ENCODE results near the gene FGFRL1. TPM values are rescaled to one million over a fixed set of nuclear protein-coding genes. Genes with fewer than 3 reads are reported as not detected.
"Not testable (repeated sequence)": the region's sequence is repeated elsewhere in the genome, so short reads cannot be mapped to it uniquely, and the experiment has no call there.

Gene FGFRL1
- polyA plus RNA-seq, 1 donor: 295 TPM

DNA sequence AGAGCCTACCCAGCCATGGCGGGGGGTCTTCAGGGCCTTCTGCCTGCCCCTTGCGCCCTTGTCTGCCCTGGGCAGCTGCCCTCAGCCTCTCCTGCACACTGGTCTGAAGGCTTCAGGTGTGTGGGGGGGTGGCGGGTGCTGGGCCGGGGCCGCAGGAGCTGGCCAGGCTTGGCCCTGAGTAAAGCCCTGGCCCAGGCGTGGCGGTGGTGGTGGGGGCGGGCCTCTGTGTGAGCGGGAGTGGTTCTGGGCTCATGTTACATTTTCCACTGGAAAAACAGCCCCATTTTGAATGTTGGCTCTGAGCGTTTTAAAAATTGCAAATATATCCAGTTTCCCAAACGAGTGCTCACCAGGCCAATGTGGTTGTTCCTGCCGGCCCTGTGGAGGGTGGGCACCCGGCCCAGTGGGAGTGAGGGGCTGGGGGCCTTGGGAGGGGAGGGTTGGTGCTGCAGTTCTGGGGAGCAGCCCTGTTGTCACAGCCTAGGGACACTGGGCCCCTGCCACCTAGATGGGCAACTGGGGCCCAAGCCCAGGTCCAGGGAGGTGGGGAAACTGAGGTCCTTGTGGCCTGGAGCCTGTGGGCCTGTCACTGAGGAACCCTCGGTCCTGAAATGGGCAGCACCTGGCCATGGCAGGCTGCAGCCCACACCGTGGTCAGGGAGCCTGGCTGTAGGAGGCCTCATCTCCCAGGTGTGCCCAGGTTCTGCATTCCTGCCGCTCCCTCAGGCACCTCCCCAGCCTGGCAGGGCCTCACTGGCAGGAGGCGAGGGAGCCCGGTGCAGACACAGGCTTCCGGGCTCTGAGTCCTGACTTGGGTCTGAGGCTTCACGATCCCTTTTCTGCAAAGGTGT is 28.3 kb downstream of the FGFRL1 start:
- no peak for DNase-seq (ENCODE audit: low read depth)

DNA sequence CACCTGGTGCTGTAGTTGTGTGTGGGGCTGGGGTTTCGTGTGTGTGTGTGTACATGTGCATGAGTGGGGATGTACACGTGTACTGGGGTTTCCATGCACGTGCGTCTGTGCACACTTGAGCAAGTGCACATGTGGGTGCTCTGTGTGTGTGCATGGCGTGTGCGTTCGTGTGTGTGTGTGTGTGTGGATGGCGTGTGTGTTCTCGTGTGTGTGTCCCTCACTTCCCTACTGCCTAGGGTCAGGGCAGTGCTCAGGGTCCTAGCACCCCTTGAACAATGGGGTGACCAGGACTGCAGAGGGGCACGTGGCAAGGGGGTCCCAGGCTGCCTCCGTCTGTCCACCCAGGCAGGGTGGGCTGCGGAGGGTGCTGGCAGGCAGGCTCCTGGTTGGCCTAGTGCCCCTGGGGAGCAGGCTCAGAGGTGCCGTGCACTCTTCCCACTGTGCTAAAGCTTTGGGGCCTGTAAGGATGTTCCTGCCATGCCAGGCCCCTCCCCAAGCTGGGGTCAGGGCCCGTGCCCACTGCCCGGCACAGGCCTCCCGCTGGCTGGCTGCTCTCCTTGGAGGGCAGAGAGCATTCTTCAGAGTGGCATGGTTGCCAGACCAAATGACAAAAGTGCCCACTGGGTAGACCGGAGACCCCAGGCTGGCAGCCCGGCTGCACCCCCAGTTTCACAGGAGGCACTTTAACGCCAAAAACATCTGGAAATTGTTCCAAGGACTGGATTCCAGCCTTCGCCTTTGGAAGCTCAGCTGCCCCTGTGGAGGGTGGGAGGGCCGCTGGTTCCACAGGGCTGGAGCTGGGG is 29.1 kb downstream of the FGFRL1 start:
- DNase-seq (ENCODE audit: low read depth): no peak

DNA sequence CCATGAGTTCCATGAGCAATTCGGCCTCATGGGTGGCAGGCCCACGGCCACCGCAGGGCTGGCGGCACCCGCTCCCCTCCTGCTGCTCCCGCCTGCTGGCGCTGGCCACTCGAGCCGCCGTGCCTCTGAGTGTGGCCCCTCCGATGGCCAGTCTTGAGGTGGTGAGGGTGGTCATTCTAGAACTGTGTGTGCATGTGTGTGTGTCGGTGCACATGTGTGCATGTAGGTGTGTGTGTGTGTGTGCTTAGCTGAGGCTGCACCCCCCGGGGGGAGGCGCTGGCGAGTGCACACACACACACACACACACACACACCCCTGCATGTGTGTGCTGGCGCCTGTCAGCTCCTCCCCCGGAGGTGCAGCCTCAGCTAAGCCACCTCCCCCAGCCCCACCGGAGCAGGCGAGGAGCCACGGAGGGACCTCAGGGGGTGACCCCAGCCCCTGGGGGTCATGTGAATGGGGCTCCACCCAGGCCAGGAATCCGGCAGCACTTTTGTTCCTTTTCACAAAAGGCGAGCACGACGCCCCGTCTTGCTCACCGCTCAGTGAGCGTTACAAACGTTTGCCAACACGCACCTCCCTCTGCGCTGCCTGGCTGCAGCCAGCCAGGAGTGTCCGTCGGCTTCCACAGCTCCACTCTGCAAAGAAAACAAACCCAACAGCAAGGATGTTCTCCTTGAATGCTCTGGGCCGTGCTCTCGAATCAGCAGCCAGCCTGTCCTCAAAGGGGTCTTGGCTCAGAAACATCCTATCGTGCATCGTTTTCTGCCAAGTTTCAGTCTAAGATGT is 29.9 kb downstream of the FGFRL1 start:
- no peak for DNase-seq (ENCODE audit: low read depth)

GRCh38 chr4:1041936-1042330 is 30.5 kb downstream of the FGFRL1 start:
- DNase-seq (ENCODE audit: low read depth): no peak

- no peak for DNase-seq (ENCODE audit: low read depth)
Observed at GRCh38 chr4:1042352-1043055, 31.1 kb downstream of the FGFRL1 start.

GRCh38 chr4:1043162-1043561 is 31.7 kb downstream of the FGFRL1 start:
- no peak for DNase-seq (ENCODE audit: low read depth)

DNA sequence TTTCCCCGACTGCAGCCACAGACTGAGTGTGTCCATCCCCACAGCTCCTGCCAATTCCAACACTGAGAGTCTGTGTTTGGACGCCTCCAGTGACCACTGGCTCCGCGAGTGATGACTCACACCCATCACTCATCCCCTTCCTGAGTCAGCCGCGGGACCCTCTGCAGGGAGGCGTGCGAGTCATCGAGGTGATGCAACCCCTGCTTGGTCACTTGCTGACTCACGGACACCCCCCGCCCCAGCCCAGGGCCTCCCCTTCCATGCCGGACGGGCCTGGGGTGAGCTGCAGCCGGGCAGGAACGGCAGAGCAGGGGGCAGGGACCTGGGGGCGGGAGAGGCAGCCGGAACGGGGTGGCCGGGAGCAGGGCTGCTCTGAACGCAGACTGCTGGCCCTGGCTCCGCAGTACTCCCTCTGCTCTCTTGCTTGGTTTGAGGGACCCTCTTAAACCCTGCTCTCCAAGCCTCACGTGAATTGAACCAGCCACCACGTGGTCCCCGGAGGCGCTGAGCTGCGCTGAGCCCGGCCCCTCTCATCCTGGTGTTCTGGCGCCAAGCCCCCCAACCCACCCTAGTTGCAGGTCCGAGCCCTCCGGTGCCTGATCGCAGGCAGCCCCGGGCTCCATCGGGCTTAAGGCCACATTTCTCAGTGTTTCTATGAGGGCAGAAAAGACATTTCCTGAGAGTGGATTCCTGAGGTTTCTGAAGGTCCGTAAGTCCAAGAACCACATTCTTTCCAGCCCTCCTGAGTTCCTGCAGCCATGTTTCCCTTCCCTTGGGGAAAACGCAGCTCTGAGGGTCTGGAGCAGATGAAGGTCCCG is 32.4 kb downstream of the FGFRL1 start:
- peak; percentile 67 for DNase-seq (ENCODE audit: low read depth)

GRCh38 chr4:1044469-1045192 is 33.2 kb downstream of the FGFRL1 start:
- no peak for DNase-seq (ENCODE audit: low read depth)

GRCh38 chr4:1045193-1045594 is 33.8 kb downstream of the FGFRL1 start:
- no peak for DNase-seq (ENCODE audit: low read depth)

DNA sequence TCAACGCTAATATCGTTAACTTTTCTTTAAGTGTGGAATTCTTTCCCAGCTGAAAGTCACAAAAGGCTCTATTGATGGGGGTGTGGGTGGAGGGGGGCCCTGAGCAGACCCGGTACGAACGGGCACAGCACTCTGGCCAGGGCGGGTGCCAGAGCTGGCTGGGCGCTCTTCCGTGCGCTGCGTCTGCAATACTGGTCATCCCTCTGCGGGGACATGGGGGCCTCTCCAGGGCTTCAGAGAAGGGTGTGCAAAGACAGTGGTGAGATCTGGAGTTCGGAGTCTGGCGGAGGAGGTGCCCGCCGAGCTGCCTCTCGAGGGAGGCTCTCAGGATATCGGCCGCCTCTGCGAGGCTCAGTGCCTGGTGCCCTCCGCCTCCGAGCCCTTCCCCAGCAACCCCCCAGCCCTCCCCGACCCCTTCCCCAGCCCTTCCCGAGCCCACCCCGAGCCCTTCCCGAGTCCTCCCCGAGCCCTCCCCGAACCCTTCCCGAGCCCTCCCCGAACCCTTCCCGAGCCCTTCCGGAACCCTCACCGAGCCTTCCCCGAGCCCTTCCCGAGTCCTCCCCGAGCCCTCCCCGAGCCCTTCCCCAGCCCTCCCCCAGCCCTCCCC is 34.3 kb downstream of the FGFRL1 start:
- DNase-seq (ENCODE audit: low read depth): no peak

DNA sequence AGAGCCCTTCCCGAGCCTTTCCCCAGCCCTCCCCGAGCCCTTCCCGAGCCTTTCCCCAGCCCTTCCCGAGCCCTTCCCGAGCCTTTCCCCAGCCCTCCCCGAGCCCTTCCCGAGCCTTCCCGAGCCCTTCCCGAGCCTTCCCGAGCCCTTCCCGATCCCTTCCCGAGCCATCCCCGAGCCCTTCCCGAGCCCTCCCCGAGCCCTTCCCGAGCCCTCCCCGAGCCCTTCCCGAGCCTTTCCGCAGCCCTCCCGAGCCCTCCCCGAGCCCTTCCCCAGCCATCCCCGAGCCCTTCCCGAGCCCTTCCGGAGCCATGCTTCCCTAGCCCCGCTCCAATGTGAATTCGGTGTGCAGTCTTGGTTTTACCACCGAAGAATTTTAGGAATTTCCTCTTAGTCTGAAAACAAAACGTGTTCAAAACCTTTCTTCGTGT is 35.2 kb downstream of the FGFRL1 start:
- not testable (repeated sequence) for DNase-seq (ENCODE audit: low read depth)

DNA sequence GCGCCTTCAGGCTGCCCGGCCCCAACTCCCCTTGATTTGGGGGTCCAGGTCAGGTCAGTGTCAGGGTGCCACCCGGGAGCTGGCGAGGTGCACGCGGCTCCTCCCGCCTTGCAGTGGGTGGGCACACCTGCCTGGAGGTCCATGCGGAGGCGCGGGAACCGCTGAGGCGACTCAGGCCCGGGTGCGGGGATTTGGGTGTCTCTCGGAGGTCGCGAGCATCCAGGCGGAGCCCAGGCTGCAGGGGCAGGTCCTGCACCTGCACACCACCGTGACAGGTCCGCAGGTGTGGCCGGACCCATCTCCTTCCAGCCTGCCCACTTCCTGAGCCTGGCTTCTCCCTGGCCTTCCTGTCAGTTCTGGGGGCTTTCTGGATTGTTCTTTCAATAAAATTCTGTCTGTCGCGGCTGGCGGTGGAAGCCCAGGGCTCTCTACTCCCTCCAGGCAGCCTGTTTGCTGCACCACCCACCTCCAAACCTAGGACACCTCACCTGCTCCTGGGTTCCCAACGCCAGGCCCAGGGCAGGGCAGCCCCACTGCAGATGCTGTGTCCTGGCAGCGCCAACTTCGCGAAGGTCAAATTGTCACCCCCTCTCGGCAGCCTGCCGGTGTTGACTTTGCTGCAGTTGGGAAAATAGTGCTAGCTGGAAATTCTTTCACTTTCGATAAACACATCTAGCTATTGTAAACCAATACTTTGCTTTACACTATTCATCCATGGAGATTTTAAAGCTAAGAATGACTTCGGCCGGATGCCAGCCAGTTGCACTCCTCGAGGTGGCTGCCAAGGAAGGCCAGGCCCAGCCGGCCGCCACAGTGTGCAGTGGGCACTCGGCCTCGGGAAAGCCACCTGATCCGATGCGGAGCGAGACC is 35.9 kb downstream of the FGFRL1 start:
- no peak for DNase-seq (ENCODE audit: low read depth)

- DNase-seq (ENCODE audit: low read depth): no peak
Observed at GRCh38 chr4:1047976-1048772, 36.7 kb downstream of the FGFRL1 start.

- DNase-seq (ENCODE audit: low read depth): no peak
Observed at GRCh38 chr4:1048773-1049590, 37.6 kb downstream of the FGFRL1 start.

DNA sequence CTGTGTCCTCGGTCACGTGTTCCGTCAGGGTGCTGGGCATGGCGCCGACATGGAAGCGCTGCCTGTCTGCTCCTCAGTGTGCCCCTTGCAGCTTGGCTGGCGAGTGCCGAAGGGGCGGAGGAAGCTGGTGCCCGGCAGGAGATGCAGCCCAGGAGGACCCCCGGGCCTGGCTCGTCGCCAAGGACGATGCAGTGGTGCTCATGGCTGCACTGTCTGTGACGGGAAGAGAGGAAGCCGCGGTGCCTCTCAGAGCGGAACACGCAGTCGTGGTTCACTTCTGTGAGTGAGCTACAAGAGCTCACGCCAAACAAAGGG is 38.1 kb downstream of the FGFRL1 start:
- DNase-seq (ENCODE audit: low read depth): no peak

DNA sequence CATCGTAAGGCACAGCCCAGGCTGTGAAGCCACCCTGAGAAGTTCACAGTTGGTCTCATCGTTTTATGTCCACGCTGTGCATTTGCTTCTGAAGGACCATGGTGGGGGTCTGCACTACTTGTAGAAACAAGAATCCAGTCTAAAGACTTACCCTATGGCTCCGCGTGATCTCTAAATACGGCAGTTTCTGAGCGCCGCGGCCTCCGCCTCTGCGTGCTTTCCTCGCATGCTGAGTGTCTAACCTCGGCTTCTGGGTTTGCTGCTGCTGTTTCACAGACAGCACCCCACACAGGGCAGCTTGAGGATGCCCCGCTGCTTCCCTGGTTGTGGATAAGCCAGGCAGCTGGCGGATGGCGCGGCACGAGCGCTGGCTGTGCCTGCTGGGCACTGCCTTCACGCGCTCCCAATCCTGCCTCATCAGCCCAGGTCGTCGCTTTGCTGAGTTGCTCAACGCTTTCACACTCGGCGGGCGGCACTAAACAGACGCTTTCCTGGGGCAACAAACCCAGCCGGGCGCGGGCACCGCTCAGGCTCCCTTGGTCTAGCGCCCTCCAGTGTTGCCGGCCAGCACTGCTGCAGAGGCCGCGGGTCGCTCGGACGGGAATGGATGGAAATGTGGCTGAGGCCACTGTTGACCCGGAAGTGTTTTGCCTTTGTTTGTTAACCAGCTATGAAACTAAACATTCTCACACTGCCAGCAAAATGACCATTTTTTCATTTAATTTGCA is 39.2 kb downstream of the FGFRL1 start:
- no peak for DNase-seq (ENCODE audit: low read depth)

Measured in forelimb muscle (tissue), 1 donor.